Central memory CD4-positive, alpha-beta T cell (primary cell): Measurements from ENCODE around the gene ADARB2.
"Not testable (repeated sequence)": the region's sequence is repeated elsewhere in the genome, so short reads cannot be mapped to it uniquely, and the experiment has no call there.

Source experiments
- DNase-seq: peaks from one replicate; pipeline ENCODE4 v3.0.0; 2022

ADARB2 gene

GRCh38 chr10:1416456-1417037 lies 320.8 kb downstream of the ADARB2 start:
- DNase-seq: no peak

GRCh38 chr10:1414893-1415292 lies 322.4 kb downstream of the ADARB2 start:
- DNase-seq: no peak

- not testable (repeated sequence) for DNase-seq
Observed at GRCh38 chr10:1414346-1414745, 323.0 kb downstream of the ADARB2 start.

GRCh38 chr10:1413823-1414222 lies 323.5 kb downstream of the ADARB2 start:
- DNase-seq: no peak

GRCh38 chr10:1413256-1413655 lies 324.1 kb downstream of the ADARB2 start:
- no peak for DNase-seq

GRCh38 chr10:1412531-1413189 lies 324.7 kb downstream of the ADARB2 start:
- no peak for DNase-seq

GRCh38 chr10:1411956-1412355 lies 325.4 kb downstream of the ADARB2 start:
- DNase-seq: no peak

- DNase-seq: no peak
Observed at GRCh38 chr10:1411451-1411850, 325.9 kb downstream of the ADARB2 start.

- DNase-seq: no peak
Observed at GRCh38 chr10:1410469-1411395, 326.6 kb downstream of the ADARB2 start.

- DNase-seq: no peak
Observed at GRCh38 chr10:1410032-1410431, 327.3 kb downstream of the ADARB2 start.

GRCh38 chr10:1409392-1409791 lies 327.9 kb downstream of the ADARB2 start:
- DNase-seq: no peak

- DNase-seq: no peak
Observed at GRCh38 chr10:1408651-1409367, 328.5 kb downstream of the ADARB2 start.

- DNase-seq: no peak
Observed at GRCh38 chr10:1406967-1407945, 330.1 kb downstream of the ADARB2 start.

GRCh38 chr10:1406132-1406966 lies 331.0 kb downstream of the ADARB2 start:
- DNase-seq: no peak

GRCh38 chr10:1404323-1405260 lies 332.7 kb downstream of the ADARB2 start:
- no peak for DNase-seq

- DNase-seq: no peak
Observed at GRCh38 chr10:1403508-1404322, 333.6 kb downstream of the ADARB2 start.

- DNase-seq: no peak
Observed at GRCh38 chr10:1402816-1403507, 334.4 kb downstream of the ADARB2 start.
